ENCODE measurements around the gene GPC4. TPM values are rescaled to one million over a fixed set of nuclear protein-coding genes. Genes with fewer than 3 reads are reported as not detected.
"Not testable (repeated sequence)": the region's sequence is repeated elsewhere in the genome, so short reads cannot be mapped to it uniquely, and the experiment has no call there.

The GPC4 gene
- total RNA-seq, 1 donor from 2014 or later: 0.13 TPM

GRCh38 chrX:133369065-133369464, 46.2 kb downstream of the GPC4 start:
- DNase-seq (ENCODE audit: low read depth in 2 of 2): no peak

- no peak for DNase-seq (ENCODE audit: low read depth in 2 of 2)
Measured at GRCh38 chrX:133366735-133367134, 48.6 kb downstream of the GPC4 start.

- no peak for DNase-seq (ENCODE audit: low read depth in 2 of 2)
Measured at GRCh38 chrX:133365871-133366611, 49.2 kb downstream of the GPC4 start.

- DNase-seq (ENCODE audit: low read depth in 2 of 2): no peak
Measured at GRCh38 chrX:133364865-133365264, 50.4 kb downstream of the GPC4 start.

GRCh38 chrX:133364196-133364595, 51.1 kb downstream of the GPC4 start:
- DNase-seq (ENCODE audit: low read depth in 2 of 2): no peak

GRCh38 chrX:133362538-133362937, 52.8 kb downstream of the GPC4 start:
- no peak for DNase-seq (ENCODE audit: low read depth in 2 of 2)

GRCh38 chrX:133359466-133359865, 55.8 kb downstream of the GPC4 start:
- DNase-seq (ENCODE audit: low read depth in 2 of 2): no peak

- DNase-seq (ENCODE audit: low read depth in 2 of 2): no peak
Measured at GRCh38 chrX:133353233-133353632, 62.1 kb downstream of the GPC4 start.

GRCh38 chrX:133350751-133351150, 64.5 kb downstream of the GPC4 start:
- DNase-seq (ENCODE audit: low read depth in 2 of 2): no peak

GRCh38 chrX:133346026-133346425, 69.3 kb downstream of the GPC4 start:
- no peak for DNase-seq (ENCODE audit: low read depth in 2 of 2)

GRCh38 chrX:133339566-133339965, 75.7 kb downstream of the GPC4 start:
- DNase-seq (ENCODE audit: low read depth in 2 of 2): no peak

GRCh38 chrX:133337250-133337649, 78.0 kb downstream of the GPC4 start:
- no peak for DNase-seq (ENCODE audit: low read depth in 2 of 2)

- DNase-seq (ENCODE audit: low read depth in 2 of 2): no peak
Measured at GRCh38 chrX:133335027-133335426, 80.3 kb downstream of the GPC4 start.

GRCh38 chrX:133333154-133333750, 82.0 kb downstream of the GPC4 start:
- no peak for DNase-seq (ENCODE audit: low read depth in 2 of 2)

- no peak for DNase-seq (ENCODE audit: low read depth in 2 of 2)
Measured at GRCh38 chrX:133332737-133333136, 82.6 kb downstream of the GPC4 start.

GRCh38 chrX:133330956-133331355, 84.3 kb downstream of the GPC4 start:
- no peak for DNase-seq (ENCODE audit: low read depth in 2 of 2)

GRCh38 chrX:133325422-133325821, 89.9 kb downstream of the GPC4 start:
- no peak for DNase-seq (ENCODE audit: low read depth in 2 of 2)

- no peak for DNase-seq (ENCODE audit: low read depth in 2 of 2)
Measured at GRCh38 chrX:133323431-133323830, 91.9 kb downstream of the GPC4 start.

GRCh38 chrX:133322269-133322668, 93.0 kb downstream of the GPC4 start:
- DNase-seq (ENCODE audit: low read depth in 2 of 2): not testable (repeated sequence)

- no peak for DNase-seq (ENCODE audit: low read depth in 2 of 2)
Measured at GRCh38 chrX:133321451-133321850, 93.8 kb downstream of the GPC4 start.

GRCh38 chrX:133314281-133314680, 101.0 kb downstream of the GPC4 start:
- DNase-seq (ENCODE audit: low read depth in 2 of 2): no peak

GRCh38 chrX:133308499-133308897, 106.8 kb downstream of the GPC4 start:
- no peak for DNase-seq (ENCODE audit: low read depth in 2 of 2)
